Astrocyte of the spinal cord (primary cell): ENCODE results near the gene MAP1B.
"Not testable (repeated sequence)": the region's sequence is repeated elsewhere in the genome, so short reads cannot be mapped to it uniquely, and the experiment has no call there.

Experiments used
- DNase-seq: peaks from one replicate; pipeline ENCODE4 v3.0.0; 2011; ENCODE audit warnings: low read depth, low spot score
- H3K4me3 ChIP-seq: 2 replicates; pipeline ENCODE4 v1.5.1; 2011; ENCODE audit warnings: low read depth, mild to moderate bottlenecking, low read length, moderate library complexity
- in situ Hi-C: cut with HindIII; loops from 2 replicates; pipeline ENCODE4 v1.10.0; 2017; ENCODE audit warnings: low sequenced_read_pairs
- TF ChIP-seq, protein P1 (sequence below): IDR thresholded peaks from 2 replicates; pipeline ENCODE4 v1.5.1; 2012; ENCODE audit warnings: low read depth, mild to moderate bottlenecking, low read length, inconsistent platforms

Gene MAP1B

DNA sequence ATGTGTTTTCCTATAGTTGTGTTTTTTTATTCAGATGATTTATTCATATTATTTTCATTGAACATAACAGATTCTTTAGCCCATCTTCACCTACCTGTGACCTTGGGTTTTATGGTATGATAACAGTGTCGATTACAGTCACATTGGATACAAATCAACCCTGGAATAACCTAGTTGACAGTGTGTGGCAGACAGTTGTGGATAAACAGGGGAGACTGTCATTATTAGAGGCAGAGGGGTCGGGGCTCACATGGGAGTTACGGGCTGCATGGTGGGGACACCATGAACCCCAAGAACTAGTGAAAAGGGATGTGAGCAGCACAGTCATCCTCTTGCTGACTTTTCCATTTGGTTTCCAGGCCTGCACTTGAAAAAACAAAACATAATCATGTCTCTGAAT is 29.9 kb upstream of the MAP1B start:
- in situ Hi-C loops: no loop called here
- TF ChIP-seq, protein P1, sequence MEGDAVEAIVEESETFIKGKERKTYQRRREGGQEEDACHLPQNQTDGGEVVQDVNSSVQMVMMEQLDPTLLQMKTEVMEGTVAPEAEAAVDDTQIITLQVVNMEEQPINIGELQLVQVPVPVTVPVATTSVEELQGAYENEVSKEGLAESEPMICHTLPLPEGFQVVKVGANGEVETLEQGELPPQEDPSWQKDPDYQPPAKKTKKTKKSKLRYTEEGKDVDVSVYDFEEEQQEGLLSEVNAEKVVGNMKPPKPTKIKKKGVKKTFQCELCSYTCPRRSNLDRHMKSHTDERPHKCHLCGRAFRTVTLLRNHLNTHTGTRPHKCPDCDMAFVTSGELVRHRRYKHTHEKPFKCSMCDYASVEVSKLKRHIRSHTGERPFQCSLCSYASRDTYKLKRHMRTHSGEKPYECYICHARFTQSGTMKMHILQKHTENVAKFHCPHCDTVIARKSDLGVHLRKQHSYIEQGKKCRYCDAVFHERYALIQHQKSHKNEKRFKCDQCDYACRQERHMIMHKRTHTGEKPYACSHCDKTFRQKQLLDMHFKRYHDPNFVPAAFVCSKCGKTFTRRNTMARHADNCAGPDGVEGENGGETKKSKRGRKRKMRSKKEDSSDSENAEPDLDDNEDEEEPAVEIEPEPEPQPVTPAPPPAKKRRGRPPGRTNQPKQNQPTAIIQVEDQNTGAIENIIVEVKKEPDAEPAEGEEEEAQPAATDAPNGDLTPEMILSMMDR: no peak
- no peak overlapping the region for H3K4me3 ChIP-seq
- no peak for DNase-seq

DNA sequence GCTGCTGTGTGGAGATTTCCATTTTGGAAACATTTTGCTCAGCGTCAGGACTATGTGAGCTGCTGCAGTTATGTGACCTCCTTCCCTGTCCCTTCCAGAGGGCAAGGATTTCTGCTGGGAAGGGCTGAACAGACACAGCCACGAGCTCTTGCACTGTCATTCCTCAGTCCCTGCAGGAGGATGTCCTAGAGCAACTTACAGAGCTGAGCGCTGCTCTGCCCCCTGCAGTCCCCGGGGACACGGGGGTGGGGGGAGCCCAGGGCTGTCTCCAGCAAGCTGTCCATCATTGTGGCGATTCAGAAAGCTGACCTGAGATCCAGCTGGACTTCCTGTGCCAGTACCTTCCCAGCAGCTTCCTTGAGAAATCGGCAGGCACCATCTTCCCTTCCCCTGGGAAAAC is 28.0 kb upstream of the MAP1B start:
- TF ChIP-seq, protein P1: peak; percentile 6
- H3K4me3 ChIP-seq: no peak overlapping the region
- in situ Hi-C loops: no loop called here
- no peak for DNase-seq

DNA sequence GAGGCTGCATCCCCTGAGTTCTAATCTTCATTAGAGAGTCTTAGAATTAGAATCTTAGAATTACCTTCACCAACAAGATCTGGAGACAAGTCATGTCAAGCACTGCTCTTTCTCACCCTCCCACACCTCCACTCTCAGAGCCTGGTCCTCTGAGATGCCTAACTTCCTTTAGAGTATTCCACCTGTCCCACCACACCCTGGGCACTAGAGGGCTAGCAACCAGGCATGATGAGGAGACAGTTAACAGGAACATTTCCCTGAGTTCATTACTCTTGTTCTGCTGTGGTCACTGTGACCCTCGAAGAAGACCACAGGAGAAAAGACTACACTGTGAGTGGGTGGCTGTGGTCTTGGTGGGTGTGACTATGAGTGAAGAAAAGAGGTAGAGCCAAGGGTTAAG is 25.2 kb upstream of the MAP1B start:
- no peak for DNase-seq
- TF ChIP-seq, protein P1: peak; percentile 20
- in situ Hi-C loops: no loop called here
- no peak overlapping the region for H3K4me3 ChIP-seq

DNA sequence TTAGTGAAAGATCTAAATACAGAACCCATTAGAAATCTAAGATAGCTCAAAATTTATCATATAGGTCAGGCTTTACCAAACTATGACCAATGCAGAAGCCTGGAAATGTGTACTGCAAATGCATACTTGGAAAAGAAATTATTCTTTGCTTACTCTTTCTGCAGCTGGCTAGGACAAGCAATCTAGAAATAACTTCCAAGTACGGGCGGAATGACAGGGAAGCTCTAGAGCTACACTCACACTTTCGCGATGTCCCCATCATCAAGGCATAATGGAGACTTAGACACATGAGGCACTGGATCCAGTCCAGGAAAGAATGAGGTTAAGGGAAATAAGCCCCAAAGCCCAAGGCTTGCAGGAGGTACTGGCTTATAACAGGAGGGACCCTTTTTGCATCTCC is 22.4 kb upstream of the MAP1B start:
- TF ChIP-seq, protein P1: no peak
- in situ Hi-C loops: no loop called here
- no peak overlapping the region for H3K4me3 ChIP-seq
- no peak for DNase-seq

DNA sequence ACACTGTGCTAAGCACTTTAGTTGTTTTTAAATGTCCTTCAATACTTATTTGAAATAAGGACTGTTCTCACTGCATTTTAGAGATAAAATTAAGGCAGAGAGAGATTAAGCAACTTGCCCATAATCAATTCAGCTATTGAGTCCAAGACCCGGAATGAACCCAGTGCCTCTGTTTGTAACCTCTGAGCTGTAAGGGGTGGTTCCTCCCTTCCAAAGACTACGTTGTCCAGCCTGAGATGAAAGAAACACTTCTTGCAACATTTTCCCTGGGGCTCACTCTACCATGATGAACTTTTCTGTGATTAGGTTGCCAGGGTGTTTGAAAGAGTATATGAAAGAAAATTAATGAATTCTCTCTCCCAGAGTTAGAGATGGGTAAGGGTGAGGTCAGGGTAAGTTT is 22.0 kb upstream of the MAP1B start:
- DNase-seq: no peak
- TF ChIP-seq, protein P1: no peak
- H3K4me3 ChIP-seq: no peak overlapping the region
- in situ Hi-C loops: no loop called here

DNA sequence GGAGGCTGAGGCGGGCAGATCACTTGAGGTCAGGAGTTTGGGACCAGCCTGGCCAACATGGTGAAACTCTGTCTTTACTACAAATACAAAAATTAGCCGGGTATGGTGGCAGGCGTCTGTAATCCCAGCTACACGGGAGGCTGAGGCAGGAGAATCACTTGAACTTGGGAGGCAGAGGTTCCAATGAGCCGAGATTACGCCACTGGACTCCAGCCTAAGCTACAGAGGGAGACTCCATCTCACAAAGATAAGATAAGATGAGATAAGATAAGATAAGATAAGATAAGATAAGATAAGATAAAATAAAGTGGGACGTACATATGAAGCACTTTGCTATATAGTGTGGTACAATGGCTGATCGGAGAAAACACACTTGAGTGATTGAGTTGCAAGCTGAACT is 17.6 kb upstream of the MAP1B start:
- DNase-seq, in situ Hi-C loops, H3K4me3 ChIP-seq: not testable (repeated sequence)

DNA sequence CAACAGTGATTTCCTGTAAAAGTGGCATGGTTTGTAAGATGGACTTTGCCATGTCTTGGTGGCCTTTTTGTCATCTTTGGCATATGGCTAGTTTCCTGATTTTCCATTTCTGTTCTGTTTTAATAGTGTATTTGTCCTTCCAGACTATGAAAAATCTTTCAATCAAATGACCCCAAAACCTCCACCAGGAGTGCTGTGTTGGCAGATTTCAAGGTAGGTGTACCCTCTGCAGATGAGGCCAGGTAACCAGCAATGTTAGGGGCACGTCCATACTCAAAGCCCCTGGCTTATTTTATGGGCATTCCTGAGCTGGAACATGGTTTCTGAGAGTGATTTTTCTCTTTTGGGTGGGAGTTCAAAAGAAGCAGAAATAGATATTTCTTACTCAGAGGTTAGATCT is 15.2 kb upstream of the MAP1B start:
- no peak overlapping the region for H3K4me3 ChIP-seq
- DNase-seq: no peak
- TF ChIP-seq, protein P1: no peak
- in situ Hi-C loops: no loop called here
